Bronchial epithelial cell (primary cell): ENCODE results near the gene TREML4. TPM values are rescaled to one million over a fixed set of nuclear protein-coding genes. Genes with fewer than 3 reads are reported as not detected.
A peak's percentile ranks its signal among the peaks of the same experiment; 100 is the strongest.

ENCODE experiments used
- DNase-seq: peaks from one replicate; pipeline ENCODE4 v3.0.0-alpha.2; 2010; ENCODE audit warnings: low read depth
- FAIRE-seq: peaks from 2 replicates; lab custom pipeline; 2011; peaks lifted over from hg19 to GRCh38; lab: Jason Lieb, UNC
- H3K27me3 ChIP-seq: 2 replicates; pipeline ENCODE4 v1.5.1; 2011; ENCODE audit warnings: low read length; ENCODE audit not compliant: control insufficient read depth, insufficient read depth
- H3K36me3 ChIP-seq: 2 replicates; pipeline ENCODE4 v1.5.1; 2011; ENCODE audit warnings: low read length; ENCODE audit not compliant: control insufficient read depth, insufficient read depth
- H3K4me3 ChIP-seq: 2 replicates; pipeline ENCODE4 v1.5.1; 2011; ENCODE audit warnings: mild to moderate bottlenecking, low read depth, low read length, control low read depth
- CTCF ChIP-seq: IDR thresholded peaks from 2 replicates; pipeline ENCODE4 v1.5.1; 2011; ENCODE audit warnings: mild to moderate bottlenecking, moderate library complexity, low read length, control low read depth, inconsistent platforms; ENCODE audit not compliant: insufficient read depth, severe bottlenecking
- total RNA-seq: library from RNA; depleted of rRNA; stranded (reverse); fragments of >200 nt; gene quantifications from 2 replicates; pipeline ENCODE4 v1.2.1, GENCODE V29; 2014

TREML4 gene
- total RNA-seq, 1 donor from 2014 or later, result not detected

GRCh38 chr6:41278699-41279405 is 50.7 kb downstream of the TREML4 start:
- FAIRE-seq (no peak), DNase-seq (peak; percentile 70)

GRCh38 chr6:41280381-41281057 is 52.4 kb downstream of the TREML4 start:
- FAIRE-seq (no peak), DNase-seq (no peak)
- no peak for TF ChIP-seq CTCF
- Histone ChIP-seq H3K27me3 (peaks cover 1% of the 10 kb centered on the region), H3K4me3 (no peak overlapping the region), H3K36me3 (no peaks in the 10 kb centered on the region)

More at GRCh38 chr6:41278699-41279405, 50.7 kb downstream of the TREML4 start:
- peak; percentile 81 for TF ChIP-seq CTCF
- Histone ChIP-seq H3K36me3 (no peaks in the 10 kb centered on the region), H3K27me3 (peaks cover 1% of the 10 kb centered on the region), H3K4me3 (no peak overlapping the region)

GRCh38 chr6:41283600-41283999 is 55.5 kb downstream of the TREML4 start:
- DNase-seq (no peak), FAIRE-seq (no peak)
- no peak for TF ChIP-seq CTCF
- Histone ChIP-seq H3K36me3 (no peaks in the 10 kb centered on the region), H3K27me3 (no peaks in the 10 kb centered on the region), H3K4me3 (no peak overlapping the region)

GRCh38 chr6:41284726-41285125 is 56.6 kb downstream of the TREML4 start:
- TF ChIP-seq CTCF, result no peak
- no peaks in the 10 kb centered on the region for H3K27me3 ChIP-seq
- peak; percentile 86 for DNase-seq
- H3K36me3 ChIP-seq, result no peaks in the 10 kb centered on the region
- H3K4me3 ChIP-seq, result no peak overlapping the region
- FAIRE-seq, result no peak

GRCh38 chr6:41286544-41287346 is 58.6 kb downstream of the TREML4 start, which contains the start of gene TREM1:
Gene TREM1, minus strand, starts transcription at chr6:41286682. Its CDS starts 27 bp downstream, at chr6:41286655.
- H3K36me3 ChIP-seq, result no peaks in the 10 kb centered on the region
- peak; percentile 97 for DNase-seq
- peak within 1 kb of the TSS; percentile 5 for H3K4me3 ChIP-seq
- FAIRE-seq, result peak; percentile 97
- no peaks in the 10 kb centered on the region for H3K27me3 ChIP-seq
- TF ChIP-seq CTCF, result no peak
